Smooth muscle cell (in vitro differentiated cells): ENCODE data around the gene DLG2. TPM values are rescaled to one million over a fixed set of nuclear protein-coding genes. Genes with fewer than 3 reads are reported as not detected.

Source experiments
- DNase-seq: peaks from one replicate; lab custom pipeline; 2025; ENCODE audit not compliant: unreplicated experiment; lab: John Stamatoyannopoulos, UW
- H2AFZ ChIP-seq: fragments of 200-600 bp; sonication (generic); 2 replicates; pipeline ENCODE4 v1.6.0; 2016; ENCODE audit warnings: antibody characterized with exemption, low read depth, mild to moderate bottlenecking
- H3F3A ChIP-seq: fragments of 200-600 bp; sonication (generic); 2 replicates; pipeline ENCODE4 v1.6.0; 2017; ENCODE audit warnings: antibody characterized with exemption, low read depth
- H3K27ac ChIP-seq: fragments of 200-600 bp; sonication (generic); 2 replicates; pipeline ENCODE4 v1.5.1; 2016; ENCODE audit warnings: low read depth, mild to moderate bottlenecking
- H3K27me3 ChIP-seq: fragments of 200-600 bp; sonication (generic); 2 replicates; pipeline ENCODE4 v1.6.1; 2016; ENCODE audit warnings: low read depth, mild to moderate bottlenecking
- H3K36me3 ChIP-seq: fragments of 200-600 bp; sonication (generic); 2 replicates; pipeline ENCODE4 v1.5.1; 2016; ENCODE audit warnings: low read depth
- H3K4me1 ChIP-seq: fragments of 200-600 bp; sonication (generic); 2 replicates; pipeline ENCODE4 v1.5.1; 2016; ENCODE audit warnings: low read depth
- H3K4me2 ChIP-seq: fragments of 200-600 bp; sonication (generic); 2 replicates; pipeline ENCODE4 v1.6.0; 2016; ENCODE audit warnings: mild to moderate bottlenecking
- H3K4me3 ChIP-seq: fragments of 200-600 bp; sonication (generic); 2 replicates; pipeline ENCODE4 v1.5.1; 2016; ENCODE audit warnings: mild to moderate bottlenecking
- H3K79me2 ChIP-seq: fragments of 200-600 bp; sonication (generic); 2 replicates; pipeline ENCODE4 v1.6.0; 2016; ENCODE audit warnings: low read depth, mild to moderate bottlenecking
- H3K9ac ChIP-seq: fragments of 200-600 bp; sonication (generic); 2 replicates; pipeline ENCODE4 v1.6.0; 2016; ENCODE audit warnings: low read depth
- H3K9me3 ChIP-seq: fragments of 200-600 bp; sonication (generic); replicated peaks from 2 replicates; pipeline ENCODE4 v1.5.1; 2016; ENCODE audit warnings: low read depth
- H4K20me1 ChIP-seq: fragments of 200-600 bp; sonication (generic); 2 replicates; pipeline ENCODE4 v1.6.0; 2016; ENCODE audit warnings: low read depth
- WGBS: methylation state at CpG from one replicate; pipeline ENCODE4 v1.1.7; 2016; ENCODE audit warnings: low lambda C conversion rate; 5-methylcytosine and 5-hydroxymethylcytosine counted together
- polyA plus RNA-seq: library from polyadenylated mRNA; unstranded; fragments of >200 nt; fragmentation: Nextera tagmentation; extraction: Ambion mirVana; gene quantifications from 2 replicates; pipeline ENCODE4 v1.2.1, GENCODE V29; 2016
- total RNA-seq: library from RNA; depleted of rRNA; stranded (reverse); fragments of >200 nt; gene quantifications from 2 replicates; pipeline ENCODE4 v1.2.3, GENCODE V29; 2014
- TF ChIP-seq, protein P1 (sequence below): fragments of 200-600 bp; sonication (generic); IDR thresholded peaks from 2 replicates; pipeline ENCODE4 v1.5.1; 2017; ENCODE audit warnings: borderline replicate concordance, mild to moderate bottlenecking, antibody characterized with exemption; ENCODE audit not compliant: insufficient read depth, poor library complexity, severe bottlenecking

Gene DLG2
- total and polyA plus RNA-seq, 2 experiments from 2014 or later: 0.74 to 1.1 TPM

DNA sequence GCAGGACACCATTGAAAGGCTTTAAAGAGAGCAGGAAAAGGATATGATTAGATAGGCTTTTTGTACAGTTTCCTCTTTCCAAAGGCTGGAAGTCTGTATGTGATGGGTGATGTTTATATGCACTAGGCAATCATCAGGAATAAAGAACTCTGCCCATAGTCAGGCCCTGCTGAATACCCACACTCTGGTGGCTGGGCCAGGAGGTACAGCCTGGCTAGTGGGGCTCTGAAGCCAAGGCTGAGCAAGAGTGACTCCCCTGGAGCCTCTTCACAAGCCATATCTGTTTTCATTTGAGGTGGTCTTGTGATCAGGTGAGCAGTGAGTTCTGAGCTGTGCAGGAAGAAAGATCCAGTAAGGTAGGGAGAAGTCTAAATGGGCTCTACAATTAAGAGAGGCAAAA is 1801.1 kb downstream of the DLG2 start:
- no peaks in the 10 kb centered on the region for H3K36me3 ChIP-seq
- no peaks in the 10 kb centered on the region for H4K20me1 ChIP-seq
- no peaks in the 10 kb centered on the region for H3F3A ChIP-seq
- H3K9ac ChIP-seq: no peak overlapping the region
- no peak overlapping the region for H3K4me2 ChIP-seq
- no peaks in the 10 kb centered on the region for H3K27me3 ChIP-seq
- H3K4me1 ChIP-seq: no peaks in the 10 kb centered on the region
- no peak for DNase-seq
- no peak overlapping the region for H3K4me3 ChIP-seq
- H3K79me2 ChIP-seq: no peaks in the 10 kb centered on the region
- TF ChIP-seq, protein P1, sequence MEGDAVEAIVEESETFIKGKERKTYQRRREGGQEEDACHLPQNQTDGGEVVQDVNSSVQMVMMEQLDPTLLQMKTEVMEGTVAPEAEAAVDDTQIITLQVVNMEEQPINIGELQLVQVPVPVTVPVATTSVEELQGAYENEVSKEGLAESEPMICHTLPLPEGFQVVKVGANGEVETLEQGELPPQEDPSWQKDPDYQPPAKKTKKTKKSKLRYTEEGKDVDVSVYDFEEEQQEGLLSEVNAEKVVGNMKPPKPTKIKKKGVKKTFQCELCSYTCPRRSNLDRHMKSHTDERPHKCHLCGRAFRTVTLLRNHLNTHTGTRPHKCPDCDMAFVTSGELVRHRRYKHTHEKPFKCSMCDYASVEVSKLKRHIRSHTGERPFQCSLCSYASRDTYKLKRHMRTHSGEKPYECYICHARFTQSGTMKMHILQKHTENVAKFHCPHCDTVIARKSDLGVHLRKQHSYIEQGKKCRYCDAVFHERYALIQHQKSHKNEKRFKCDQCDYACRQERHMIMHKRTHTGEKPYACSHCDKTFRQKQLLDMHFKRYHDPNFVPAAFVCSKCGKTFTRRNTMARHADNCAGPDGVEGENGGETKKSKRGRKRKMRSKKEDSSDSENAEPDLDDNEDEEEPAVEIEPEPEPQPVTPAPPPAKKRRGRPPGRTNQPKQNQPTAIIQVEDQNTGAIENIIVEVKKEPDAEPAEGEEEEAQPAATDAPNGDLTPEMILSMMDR: no peak
- H2AFZ ChIP-seq: no peak overlapping the region
- H3K27ac ChIP-seq: no peak overlapping the region
- H3K9me3 ChIP-seq: no peaks in the 10 kb centered on the region

DNA sequence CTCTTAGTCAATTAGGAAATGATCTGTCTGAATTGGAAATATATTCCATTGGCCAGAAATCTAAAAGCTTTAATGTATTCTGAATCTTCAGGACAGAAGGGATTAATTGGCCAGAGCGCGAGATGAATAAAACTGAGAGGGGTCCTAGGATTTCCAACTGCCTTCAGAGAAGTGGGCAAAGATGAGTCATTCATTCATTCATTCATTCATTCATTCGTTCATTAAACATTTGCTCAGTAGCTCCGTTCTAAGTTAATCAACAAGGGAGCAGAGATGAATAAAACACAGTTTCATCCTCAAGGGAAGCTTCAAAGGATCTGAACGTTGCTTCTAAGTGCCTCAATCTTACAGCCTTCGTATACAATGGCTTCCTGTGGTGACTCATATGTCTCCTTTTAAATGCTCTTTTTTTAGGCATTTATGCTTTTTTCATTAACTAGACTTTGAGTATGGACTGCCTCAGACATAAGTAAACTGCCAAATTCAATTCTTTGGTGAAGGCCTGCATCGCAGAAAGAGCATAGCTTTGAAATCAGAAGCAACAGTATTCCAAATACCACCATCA is 1803.6 kb downstream of the DLG2 start:
- Histone ChIP-seq H3F3A (no peaks in the 10 kb centered on the region), H3K36me3 (no peaks in the 10 kb centered on the region), H3K9me3 (no peaks in the 10 kb centered on the region), H3K27ac (no peak overlapping the region), H3K9ac (no peak overlapping the region), H3K79me2 (no peaks in the 10 kb centered on the region), H3K4me1 (no peaks in the 10 kb centered on the region), H3K4me3 (no peak overlapping the region), H3K27me3 (no peaks in the 10 kb centered on the region), H2AFZ (peak overlapping the region; percentile 75), H3K4me2 (peak overlapping the region; percentile 60), H4K20me1 (no peaks in the 10 kb centered on the region)
- WGBS: 48% methylated on average over 7 of the region's 7 CpGs
- DNase-seq: no peak
- TF ChIP-seq, protein P1: no peak

DNA sequence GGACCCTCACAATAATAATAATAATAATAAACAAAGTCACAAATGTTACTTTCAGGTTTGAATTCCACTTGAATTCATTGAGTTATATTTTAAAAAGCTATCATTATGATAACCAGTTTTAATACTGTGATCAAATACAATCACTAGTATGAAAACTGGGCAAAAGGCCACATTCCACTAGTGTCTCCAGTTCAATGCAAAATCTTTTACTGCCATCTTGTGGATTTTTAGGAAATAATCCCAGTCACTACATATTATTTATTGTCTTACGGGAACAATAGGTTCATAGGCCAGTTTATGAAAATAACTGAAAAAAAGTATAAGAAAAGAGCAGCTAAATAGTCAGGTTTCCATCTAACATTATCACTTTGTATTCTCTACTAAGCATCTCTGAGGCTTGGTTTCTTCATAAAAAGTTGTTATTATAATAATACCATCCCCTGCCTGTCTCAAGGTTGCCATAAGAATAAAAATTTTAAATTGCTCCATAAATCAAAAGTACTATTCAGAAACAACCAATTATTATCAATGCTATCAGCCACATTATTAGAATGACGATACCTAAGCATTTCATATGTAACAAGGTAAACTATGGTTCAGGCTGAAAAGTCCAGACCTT is 1807.1 kb downstream of the DLG2 start:
- Histone ChIP-seq H3K9ac (no peak overlapping the region), H3F3A (no peaks in the 10 kb centered on the region), H3K27ac (no peak overlapping the region), H3K27me3 (no peaks in the 10 kb centered on the region), H3K4me3 (no peak overlapping the region), H2AFZ (no peak overlapping the region), H3K79me2 (no peaks in the 10 kb centered on the region), H4K20me1 (no peaks in the 10 kb centered on the region), H3K4me2 (no peak overlapping the region), H3K9me3 (no peaks in the 10 kb centered on the region), H3K36me3 (no peaks in the 10 kb centered on the region), H3K4me1 (no peaks in the 10 kb centered on the region)
- DNase-seq: no peak
- TF ChIP-seq, protein P1: peak; percentile 70
- 57% methylated on average over 2 of the region's 2 CpGs for WGBS

DNA sequence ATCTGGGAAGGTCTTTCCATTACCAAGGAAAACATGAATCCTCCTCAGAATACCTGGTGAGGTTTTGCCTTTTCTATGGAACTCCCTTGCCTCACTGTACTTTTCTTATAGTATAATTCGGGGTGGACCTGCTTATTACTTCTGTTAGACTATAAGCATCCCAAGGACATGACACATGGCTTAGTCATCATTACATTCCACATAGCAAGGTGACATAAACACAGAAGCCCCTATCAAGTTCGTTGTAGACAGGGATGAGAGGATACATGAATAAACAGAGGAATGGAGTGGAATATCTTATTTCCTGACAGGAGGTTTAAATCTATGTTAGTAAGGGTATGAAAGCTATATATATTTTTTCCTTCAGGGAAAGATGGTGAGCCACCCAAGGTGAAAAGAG is 1808.8 kb downstream of the DLG2 start:
- Histone ChIP-seq H3K9me3 (no peaks in the 10 kb centered on the region), H4K20me1 (no peaks in the 10 kb centered on the region), H3F3A (no peaks in the 10 kb centered on the region), H2AFZ (no peak overlapping the region), H3K79me2 (no peaks in the 10 kb centered on the region), H3K27ac (no peak overlapping the region), H3K4me2 (no peak overlapping the region), H3K36me3 (no peaks in the 10 kb centered on the region), H3K4me1 (no peaks in the 10 kb centered on the region), H3K4me3 (no peak overlapping the region), H3K9ac (no peak overlapping the region), H3K27me3 (no peaks in the 10 kb centered on the region)
- WGBS: 55% methylated on average over 2 of the region's 2 CpGs
- no peak for DNase-seq
- TF ChIP-seq, protein P1: no peak
